Lower leg skin (tissue), 4 donors: ENCODE measurements around the gene FNBP1L. TPM values are rescaled to one million over a fixed set of nuclear protein-coding genes. Genes with fewer than 3 reads are reported as not detected.

ENCODE experiments used
- DNase-seq, 2 donors: peaks; one replicate each; pipeline ENCODE4 v3.0.0-alpha.2; 2019; ENCODE audit warnings: low spot score in 2 of 2
- H3K4me3 ChIP-seq: fragments of 200-600 bp; sonication (generic); 2 replicates; pipeline ENCODE4 v1.5.1; 2017; ENCODE audit warnings: mild to moderate bottlenecking, low read depth; ENCODE audit not compliant: poor library complexity, severe bottlenecking
- CTCF ChIP-seq, 3 donors: fragments of 450-650 bp; IDR thresholded peaks; one replicate each; pipeline ENCODE4 v1.5.1; 2016; ENCODE audit warnings: antibody characterized with exemption in 3 of 3, mild to moderate bottlenecking in 3 of 3, moderate library complexity in 2 of 3
- POLR2A ChIP-seq, 2 donors: fragments of 450-650 bp; IDR thresholded peaks; one replicate each; pipeline ENCODE4 v1.6.1; 2016 to 2017; ENCODE audit warnings: antibody characterized with exemption in 2 of 2, mild to moderate bottlenecking in 1 of 2, moderate library complexity in 1 of 2
- WGBS, 2 donors: methylation state at CpG; one replicate each; pipeline ENCODE4 v1.1.5; 2018; 5-methylcytosine and 5-hydroxymethylcytosine counted together
- intact Hi-C: fragments of 100-400 bp; cut with DNase I; formaldehyde crosslinking; loops from one replicate; pipeline ENCODE4 v1.15.0; 2023; ENCODE audit warnings: low total_unique reads
- total RNA-seq, 4 donors: library from RNA; depleted of rRNA; stranded (reverse); fragments of >200 nt; gene quantifications; one replicate each; pipeline ENCODE4 v1.1.0, GENCODE V29; 2016

FNBP1L gene
- total RNA-seq, 4 donors from 2014 or later, result 19.4 to 30.4 (median 21.9) TPM

DNA sequence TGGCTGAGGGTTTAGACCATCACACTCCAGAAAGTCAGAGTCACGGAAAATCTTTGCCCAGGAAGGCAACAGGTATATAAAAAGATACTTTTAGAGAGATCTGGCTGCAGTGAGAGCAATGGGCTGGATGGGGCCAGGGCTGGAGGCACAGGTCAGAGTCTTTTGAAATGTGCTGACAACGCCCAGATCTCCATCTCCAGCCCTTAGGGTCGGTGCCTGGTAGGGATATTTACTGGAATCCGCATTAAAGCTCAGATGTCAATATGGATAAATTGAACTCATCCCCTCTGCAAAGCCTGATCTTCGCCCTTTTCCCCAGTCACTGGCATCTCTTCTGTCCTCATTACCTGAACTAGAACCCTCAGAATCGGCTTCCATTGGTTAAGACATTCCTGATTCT is 151.6 kb downstream of the FNBP1L start:
- WGBS, 2 donors, result 94 to 95% methylated on average over 6 of the region's 6 CpGs
- intact Hi-C loops, result no loop called here
- no peak overlapping the region for H3K4me3 ChIP-seq
- peak in 1 of 2 donors; percentile 52 for DNase-seq
- TF ChIP-seq POLR2A (IDR thresholded peaks at IDR 0.05), result no peak
- TF ChIP-seq CTCF (IDR thresholded peaks at IDR 0.05), result no peak

DNA sequence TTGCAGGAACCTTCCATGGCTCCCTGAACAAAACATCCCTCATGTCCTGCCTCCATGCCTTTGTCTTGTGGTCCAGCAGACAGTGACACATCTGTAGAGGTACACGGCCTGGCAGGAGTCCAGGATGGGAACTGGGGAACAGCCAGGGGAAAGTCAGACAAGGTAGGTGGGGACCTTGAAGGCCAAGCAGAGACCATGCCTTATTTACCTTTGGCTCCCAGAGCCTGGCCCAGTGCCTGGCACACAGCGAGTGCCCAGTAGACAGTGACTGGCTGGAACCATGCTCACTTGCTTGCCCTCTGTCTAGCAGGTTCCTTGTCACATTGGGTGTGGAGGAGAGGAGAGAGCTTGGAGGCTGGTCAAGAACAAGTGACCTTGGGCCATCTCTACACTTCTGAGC is 152.7 kb downstream of the FNBP1L start:
- DNase-seq, result peak in 1 of 2 donors; percentile 74
- TF ChIP-seq POLR2A (IDR thresholded peaks at IDR 0.05), result no peak
- no peak for TF ChIP-seq CTCF (IDR thresholded peaks at IDR 0.05)
- no peak overlapping the region for H3K4me3 ChIP-seq
- 92 to 93% methylated on average over 2 of the region's 2 CpGs for WGBS, 2 donors
- intact Hi-C loops, result loop anchor here (10.0 kb wide), 1 partner anchor 1864 kb away; no protein-coding TSS in a partner anchor

GRCh38 chr1:93601686-93602085 is 153.8 kb downstream of the FNBP1L start:
- TF ChIP-seq POLR2A (IDR thresholded peaks at IDR 0.05), result no peak
- TF ChIP-seq CTCF (IDR thresholded peaks at IDR 0.05), result no peak
- intact Hi-C loops, result loop anchor here (10.0 kb wide), 1 partner anchor 1863 kb away; no protein-coding TSS in a partner anchor
- H3K4me3 ChIP-seq, result no peak overlapping the region
- WGBS, 2 donors, result 75 to 83% methylated on average over 1 of the region's 1 CpG
- no peak for DNase-seq

GRCh38 chr1:93602101-93602500 is 154.2 kb downstream of the FNBP1L start:
- intact Hi-C loops, result loop anchor here (10.0 kb wide), 1 partner anchor 1863 kb away; no protein-coding TSS in a partner anchor
- DNase-seq, result peak in 1 of 2 donors; percentile 75
- WGBS, 2 donors, result 97 to 99% methylated on average over 4 of the region's 4 CpGs
- no peak for TF ChIP-seq CTCF (IDR thresholded peaks at IDR 0.05)
- TF ChIP-seq POLR2A (IDR thresholded peaks at IDR 0.05), result no peak
- H3K4me3 ChIP-seq, result no peak overlapping the region

DNA sequence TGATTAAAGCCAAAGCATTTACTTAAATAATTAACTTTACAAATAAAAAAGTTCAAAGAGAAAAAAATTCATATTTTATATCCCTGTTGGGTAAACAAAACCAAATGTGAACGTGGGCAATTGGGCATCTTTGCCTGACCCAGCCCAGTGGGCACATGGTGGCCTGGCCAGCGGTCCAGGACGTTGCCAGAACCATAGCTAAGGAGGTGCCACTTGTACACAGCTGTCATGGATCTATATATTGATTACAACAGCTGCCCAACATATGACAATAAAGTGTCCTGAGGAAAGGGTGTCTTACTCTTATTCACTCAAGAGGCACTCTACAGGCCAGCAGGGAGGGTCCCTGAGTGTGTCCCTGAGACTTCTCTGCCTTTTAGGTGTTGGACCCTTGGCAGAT is 155.2 kb downstream of the FNBP1L start:
- DNase-seq, result peak in 1 of 2 donors; percentile 45
- TF ChIP-seq CTCF (IDR thresholded peaks at IDR 0.05), result no peak
- H3K4me3 ChIP-seq, result no peak overlapping the region
- WGBS, 2 donors, result 86 to 88% methylated on average over 3 of the region's 3 CpGs
- intact Hi-C loops, result loop anchor here (10.0 kb wide), 1 partner anchor 1862 kb away; no protein-coding TSS in a partner anchor

DNA sequence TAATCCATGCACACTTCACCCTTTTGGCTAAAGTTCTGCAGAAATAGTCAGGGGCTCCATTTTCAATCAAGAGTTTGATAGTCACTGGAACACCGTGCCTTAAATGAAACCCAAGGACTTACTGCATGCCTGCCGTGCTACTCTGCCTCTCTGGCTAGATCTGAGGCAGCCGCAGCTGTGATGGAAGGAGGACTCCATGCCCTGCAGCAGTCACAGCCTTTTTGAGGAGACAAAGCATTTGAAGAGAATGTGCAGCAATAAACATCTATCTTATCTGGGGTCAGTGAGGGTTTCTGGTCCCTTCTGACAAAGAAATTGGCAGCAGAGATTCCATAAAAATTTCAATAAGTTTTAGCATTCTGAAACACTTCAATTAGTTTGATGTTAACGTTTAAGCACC is 155.7 kb downstream of the FNBP1L start:
- intact Hi-C loops, result loop anchor here (10.0 kb wide), 1 partner anchor 1861 kb away; no protein-coding TSS in a partner anchor
- no peak for TF ChIP-seq POLR2A (IDR thresholded peaks at IDR 0.05)
- no peak for TF ChIP-seq CTCF (IDR thresholded peaks at IDR 0.05)
- no peak overlapping the region for H3K4me3 ChIP-seq
- no peak for DNase-seq
- 82 to 95% methylated on average over 4 of the region's 4 CpGs for WGBS, 2 donors
